ENCODE results near the gene PITX3. TPM values are rescaled to one million over a fixed set of nuclear protein-coding genes. Genes with fewer than 3 reads are reported as not detected.
"Not testable (repeated sequence)": the region's sequence is repeated elsewhere in the genome, so short reads cannot be mapped to it uniquely, and the experiment has no call there.

Gene PITX3
- polyA plus RNA-seq, 3 donors = 1.0 to 1.4 (median 1.2) TPM

DNA sequence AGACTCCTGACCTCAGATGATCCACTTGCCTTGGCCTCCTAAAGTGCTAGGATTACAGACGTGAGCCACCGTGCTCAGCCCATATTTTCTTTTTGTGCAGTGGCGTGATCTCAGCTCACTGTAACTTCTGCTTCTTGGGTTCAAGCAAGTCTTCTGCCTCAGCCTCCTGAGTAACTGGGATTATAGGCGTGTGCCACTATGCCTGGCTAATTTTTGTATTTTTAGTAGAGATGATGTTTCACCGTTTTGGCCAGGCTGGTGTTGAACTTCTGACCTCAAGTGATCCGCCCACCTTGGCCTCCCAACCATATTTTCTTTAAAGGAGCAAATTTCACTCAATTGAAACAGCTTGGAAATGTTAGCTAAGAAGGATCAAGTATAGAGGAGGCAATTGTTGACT, 20.5 kb upstream of the PITX3 start:
- DNase-seq = no peak

- DNase-seq = no peak
These were observed 19.9 kb upstream of the PITX3 start for GRCh38 chr10:102261196-102261595.

- DNase-seq = no peak
These were observed 14.1 kb upstream of the PITX3 start for GRCh38 chr10:102255404-102255803.

DNA sequence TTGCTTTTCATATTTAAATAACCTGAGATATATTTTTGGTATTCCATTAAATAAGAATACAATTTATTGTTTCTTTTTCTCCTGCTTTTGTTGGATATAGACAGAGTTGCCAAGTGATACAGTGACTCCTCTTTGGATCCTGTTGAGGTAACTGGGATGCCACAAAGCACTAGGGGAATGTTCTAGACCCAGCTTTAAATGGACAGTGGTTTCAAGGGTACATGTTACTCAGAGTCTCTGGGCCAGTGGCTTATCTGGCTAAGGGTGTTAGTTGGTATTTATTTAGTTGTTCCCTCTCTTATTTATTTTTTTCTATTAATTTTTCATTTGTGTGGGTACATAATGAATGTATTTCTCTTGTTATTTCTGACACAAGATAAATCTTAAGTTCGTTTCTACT, 13.1 kb upstream of the PITX3 start:
- no peak for DNase-seq

DNA sequence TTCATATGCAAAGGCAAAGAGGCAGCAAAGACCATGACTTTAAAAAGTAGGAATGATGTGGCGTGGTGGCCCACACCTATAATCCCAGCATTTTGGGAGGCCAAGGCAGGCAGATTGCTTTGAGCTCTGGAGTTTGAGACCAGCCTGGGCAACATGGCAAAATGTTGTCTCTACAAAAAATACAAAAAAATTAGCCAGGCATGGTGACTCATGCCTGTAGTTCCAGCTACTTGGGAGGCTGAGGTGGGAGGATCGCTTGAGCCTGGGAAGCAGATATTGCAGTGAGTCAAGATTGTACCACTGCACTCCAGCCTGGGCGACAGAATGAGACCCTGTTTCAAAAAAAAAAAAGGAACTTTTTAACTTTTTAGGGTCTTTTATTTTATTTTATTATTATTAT, 11.2 kb upstream of the PITX3 start:
- DNase-seq = not testable (repeated sequence)

DNA sequence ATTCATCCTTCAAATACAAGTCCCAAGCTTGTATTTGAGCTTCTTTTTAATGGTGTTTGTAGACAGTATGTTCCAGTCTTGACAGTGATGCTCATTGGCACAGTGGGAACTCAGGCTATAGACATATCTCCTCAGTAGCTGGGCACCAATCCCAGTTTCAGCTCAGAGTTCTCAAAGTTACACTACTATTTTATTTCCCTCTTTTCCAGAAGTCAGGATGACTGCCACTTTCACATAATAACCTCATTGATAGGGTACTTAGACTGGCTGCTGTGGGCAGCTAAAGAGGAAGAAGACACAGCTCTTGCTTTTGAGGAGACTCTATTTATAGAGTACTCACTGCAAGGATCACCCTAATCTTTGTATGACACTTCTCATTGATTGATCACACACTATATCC, 6.4 kb upstream of the PITX3 start:
- no peak for DNase-seq

DNA sequence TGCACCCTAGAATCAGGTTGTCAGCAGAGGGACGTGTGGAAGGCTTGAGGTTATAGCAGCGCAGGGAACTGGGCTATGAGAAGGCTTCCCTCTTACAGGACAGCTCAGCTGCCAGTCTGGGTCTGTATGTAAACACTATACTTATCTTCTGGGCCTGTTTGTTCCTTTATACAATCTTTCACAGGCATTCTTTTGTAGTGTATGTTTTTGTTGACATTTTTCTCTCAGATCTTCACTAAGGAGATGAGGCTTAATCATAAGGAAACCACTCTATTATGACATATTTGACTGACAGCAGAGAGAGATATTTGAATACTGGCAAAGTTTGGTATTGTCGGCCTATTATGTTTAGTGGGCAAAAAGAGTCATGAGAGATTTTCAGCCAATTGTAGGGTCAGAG, 4.9 kb upstream of the PITX3 start:
- no peak for DNase-seq

- no peak for DNase-seq
These were observed 4.6 kb upstream of the PITX3 start for GRCh38 chr10:102245932-102246251.

DNA sequence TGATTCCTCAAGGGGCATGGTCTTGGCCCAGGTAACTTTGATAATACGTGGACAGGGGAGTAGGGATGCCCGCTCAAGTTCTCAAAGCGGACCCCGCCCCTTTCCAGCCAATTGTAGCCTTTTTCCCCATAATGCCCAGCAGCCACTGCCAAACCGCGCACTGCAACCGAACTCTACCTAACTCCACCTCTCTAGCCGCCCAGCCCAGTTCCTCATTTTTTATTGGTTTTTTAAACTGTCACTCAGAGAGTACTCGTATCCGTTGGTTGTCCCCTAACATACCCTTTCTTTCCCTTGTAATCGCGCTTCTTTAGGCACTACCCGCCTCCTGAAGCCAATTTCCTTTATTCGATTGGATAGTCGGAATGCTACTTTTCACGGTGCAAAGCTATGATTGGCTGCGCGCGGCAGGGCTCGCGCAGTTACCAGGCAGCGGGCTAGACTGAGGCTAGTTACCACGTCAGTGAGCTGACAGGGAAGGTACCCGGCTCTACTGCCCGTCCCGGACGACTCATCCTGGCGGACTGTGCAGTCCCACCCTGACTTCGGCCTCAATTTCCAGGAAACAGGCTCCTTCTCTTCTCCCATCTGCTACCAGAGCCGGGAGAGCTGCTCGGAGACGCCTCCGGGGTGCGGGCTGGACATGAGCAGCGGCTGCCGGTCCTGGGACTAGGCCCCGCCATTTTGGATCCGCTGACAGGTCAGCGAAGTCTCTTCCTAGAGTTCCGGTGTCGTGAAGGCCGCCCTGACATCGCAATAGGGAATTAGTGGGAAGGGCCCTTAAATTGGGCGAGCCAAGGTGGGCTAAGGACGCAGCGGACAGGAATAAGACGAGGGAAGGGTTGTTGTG, 4.0 kb upstream of the PITX3 start, which contains the start of gene GBF1:
TSS of gene GBF1 (plus strand) at position 451 of the 850 bp plus-strand sequence. CDS start 13,407 bp downstream, outside the sequence.
- DNase-seq = peak; percentile 100

DNA sequence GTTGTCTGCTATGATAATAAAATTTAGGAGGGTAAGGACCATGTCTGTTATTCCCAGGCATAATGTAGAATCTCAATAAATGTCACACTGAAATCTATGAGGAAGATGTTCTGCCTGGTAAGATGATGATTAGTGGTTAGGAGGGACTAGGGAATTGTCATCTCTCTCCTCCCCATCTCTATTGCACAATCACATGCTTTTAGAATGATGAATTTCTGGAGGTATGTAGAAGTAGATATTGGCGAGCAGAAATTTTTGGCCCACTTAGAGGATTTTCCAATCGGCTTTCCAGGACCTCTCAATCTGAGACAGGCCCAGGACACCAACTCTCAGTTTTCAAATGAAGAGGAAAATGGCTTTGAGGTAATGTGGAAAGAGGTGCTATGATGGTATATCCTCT, 2.0 kb upstream of the PITX3 start:
- DNase-seq = no peak

DNA sequence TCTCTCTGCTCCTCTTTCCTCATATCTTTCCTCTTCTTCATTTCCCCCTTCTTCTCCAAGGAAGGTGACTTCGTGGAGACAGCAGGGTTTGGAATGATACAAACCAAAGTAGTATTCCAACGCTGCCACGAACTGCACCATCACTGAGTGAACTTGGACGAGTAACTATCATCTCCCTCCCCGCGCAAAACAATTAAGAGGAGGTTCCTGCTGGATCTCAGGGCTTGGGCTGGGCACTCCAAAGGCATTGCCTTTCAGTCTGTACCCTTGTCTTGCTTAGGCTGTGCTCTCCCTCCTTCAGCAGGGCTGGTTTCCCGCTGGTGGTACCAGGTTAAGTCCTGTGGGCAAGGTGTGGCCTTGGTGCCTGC, 790 bp upstream of the PITX3 start:
- DNase-seq = no peak

- DNase-seq = no peak
These were observed 274 bp downstream of the PITX3 start for GRCh38 chr10:102241032-102241443.

DNA sequence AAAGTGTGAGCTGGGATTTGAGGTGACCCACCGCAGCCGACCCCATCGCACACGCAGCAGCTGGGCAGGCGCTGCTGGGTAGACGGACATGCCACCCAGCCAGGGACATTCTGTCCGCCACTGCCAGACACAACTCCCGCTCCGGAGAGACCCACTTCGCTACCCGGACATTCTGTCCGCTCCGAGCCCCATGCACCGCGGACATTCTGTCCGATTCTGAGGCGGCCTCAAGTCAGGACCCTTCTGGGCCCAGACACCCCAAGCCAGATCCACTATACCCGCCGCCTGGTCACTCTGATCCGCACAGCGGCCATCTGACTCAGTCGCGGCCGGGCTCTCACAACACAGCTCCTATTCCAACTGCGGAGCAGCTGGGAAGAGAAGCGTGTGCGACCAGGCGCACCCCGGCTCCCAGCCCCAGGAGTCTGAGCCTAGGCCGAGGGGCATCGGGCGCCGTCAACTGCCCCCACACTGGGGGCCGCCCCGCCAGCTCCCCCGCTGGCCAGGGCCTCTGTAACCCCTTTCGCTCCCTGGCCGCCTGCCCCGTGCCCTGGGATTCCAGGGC, 763 bp downstream of the PITX3 start:
- no peak for DNase-seq

- no peak for DNase-seq
These were observed 3.5 kb downstream of the PITX3 start for GRCh38 chr10:102237711-102238252.

- DNase-seq = no peak
These were observed 5.3 kb downstream of the PITX3 start for GRCh38 chr10:102236006-102236405.

- DNase-seq = no peak
These were observed 5.8 kb downstream of the PITX3 start for GRCh38 chr10:102235598-102235920.

DNA sequence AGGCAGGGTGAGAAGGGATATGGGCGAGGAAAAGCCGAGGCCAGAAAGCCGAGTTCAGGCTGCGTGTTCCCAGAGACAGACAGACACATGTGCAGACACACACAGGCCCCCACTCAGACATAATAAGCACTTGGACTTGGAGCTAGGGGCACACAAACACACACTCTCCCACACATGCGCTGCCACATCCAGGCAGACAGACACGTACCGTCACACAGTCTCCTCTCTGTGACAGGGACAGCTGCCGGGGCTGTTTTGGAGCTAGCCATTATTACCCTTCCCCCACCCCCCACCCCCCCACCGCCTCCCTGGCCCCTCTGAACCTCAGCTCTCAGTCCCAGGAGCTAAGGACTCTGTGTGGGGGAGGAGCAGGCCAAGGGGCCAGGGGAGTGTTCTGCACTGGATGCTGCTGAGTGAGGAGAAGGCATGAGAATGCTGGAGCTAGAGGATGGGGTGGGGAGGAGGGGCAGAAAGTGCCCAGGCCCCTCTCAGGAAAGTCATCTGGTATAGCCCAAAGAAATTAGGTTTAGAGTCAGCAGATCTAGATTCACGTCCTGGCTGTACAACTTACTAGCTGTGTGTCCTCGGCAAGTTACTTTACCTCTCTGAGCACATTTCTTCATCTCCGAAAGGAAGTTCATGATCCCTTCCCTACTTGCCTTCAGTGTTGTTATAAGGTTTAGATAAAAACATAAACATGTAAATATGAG, 6.3 kb downstream of the PITX3 start:
- no peak for DNase-seq

GRCh38 chr10:102233997-102234396, 7.3 kb downstream of the PITX3 start:
- no peak for DNase-seq

DNA sequence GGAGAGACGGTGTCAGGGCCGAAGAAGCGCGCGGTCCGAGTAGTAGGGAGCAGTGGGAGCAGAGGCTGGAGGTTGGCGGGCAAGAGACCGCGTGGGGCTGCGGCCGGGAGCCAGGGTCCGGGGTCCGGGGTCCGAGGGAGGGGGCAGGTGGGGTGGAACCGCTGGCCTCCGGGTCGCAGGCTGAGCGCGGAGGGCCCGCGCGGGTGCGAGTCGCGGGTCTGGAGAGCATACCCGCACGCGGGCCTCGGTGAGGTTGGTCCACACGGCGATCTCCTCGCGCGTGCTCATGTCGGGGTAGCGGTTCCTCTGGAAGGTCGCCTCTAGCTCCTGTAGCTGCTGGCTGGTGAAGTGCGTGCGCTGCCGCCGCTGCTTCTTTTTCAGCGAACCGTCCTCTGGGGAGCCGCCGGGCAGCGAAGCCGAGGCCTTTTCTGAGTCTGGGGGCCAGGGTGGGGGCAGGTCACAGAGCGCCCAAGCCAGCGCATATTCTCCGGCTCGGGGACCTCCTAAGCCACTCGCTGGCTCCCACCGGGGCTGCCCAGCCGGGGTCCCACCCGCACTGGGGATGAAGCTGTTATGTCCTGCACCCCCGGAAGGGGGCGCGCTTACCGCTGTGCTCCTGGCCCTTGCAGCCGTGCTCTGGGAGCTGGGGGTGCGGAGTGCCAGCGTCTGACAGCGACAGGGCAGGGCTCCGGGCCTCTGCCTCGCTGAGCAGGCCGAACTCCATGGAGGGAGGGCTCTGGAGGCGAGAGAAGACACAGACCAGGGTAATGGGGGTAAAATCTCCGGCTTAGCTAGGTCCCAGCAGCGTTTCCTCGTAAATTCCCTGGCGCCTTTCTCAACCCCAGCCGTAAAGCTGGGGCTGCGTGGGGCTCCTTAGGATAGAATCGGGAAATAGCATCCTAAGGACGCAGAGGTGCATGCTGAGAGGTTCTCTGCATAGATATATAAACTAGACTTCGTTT, 9.7 kb downstream of the PITX3 start:
- no peak for DNase-seq

DNA sequence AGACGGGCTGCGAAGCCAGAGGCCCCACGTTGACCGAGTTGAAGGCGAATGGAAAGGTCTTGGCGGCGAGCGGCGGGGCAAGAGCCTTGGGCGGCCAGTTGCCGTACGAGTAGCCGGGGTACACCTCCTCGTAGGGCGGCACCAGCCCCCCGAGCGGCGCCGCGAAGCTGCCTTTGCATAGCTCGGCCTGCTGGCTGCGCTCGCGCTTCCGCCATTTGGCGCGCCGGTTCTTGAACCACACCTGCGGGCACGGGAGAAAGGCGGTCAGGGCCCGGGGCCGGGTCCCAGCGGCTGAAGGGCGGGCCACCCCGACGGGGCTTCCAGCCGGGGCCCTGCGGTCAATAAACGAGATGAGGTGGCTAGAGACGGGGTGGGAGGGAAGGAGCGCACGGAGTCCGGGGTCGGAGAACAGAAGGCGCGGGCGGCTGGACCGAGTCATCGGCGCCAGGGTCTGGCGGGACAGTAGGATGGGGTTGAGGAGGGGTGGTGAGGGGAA, 10.4 kb downstream of the PITX3 start:
- no peak for DNase-seq

DNA sequence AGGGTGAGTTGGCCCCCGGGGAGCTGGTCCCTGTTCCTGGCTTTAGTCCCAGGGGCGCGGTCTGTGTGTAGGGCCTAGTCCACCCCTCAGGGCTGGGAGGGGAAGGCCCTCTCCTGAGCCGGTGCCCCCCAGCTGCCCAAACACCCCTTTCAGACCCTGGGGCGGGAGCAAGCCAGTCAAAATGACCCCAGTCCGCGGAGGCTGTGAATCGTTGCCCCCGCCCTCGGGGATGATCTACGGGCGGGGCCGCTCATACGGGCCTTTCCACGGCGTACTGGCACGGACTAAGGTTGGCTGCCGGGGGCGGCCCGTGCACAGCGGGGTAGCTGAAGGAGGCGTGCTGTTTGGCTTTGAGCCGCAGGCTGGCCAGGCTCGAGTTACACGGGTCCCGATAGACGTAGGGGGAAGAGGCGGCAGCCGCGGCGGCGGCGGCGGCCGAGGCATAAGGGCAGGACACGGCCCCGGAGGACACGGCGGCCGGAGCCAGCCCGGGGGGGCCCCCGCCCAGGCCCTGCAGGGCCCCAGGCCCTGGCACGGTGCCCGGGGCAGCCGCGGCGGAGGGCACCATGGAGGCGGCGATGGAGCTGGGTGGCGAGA, 10.9 kb downstream of the PITX3 start:
- no peak for DNase-seq
